GM19043 (cell line): ENCODE data around the gene LRP5.
"Not testable (repeated sequence)": the region's sequence is repeated elsewhere in the genome, so short reads cannot be mapped to it uniquely, and the experiment has no call there.

Experiments used
- ATAC-seq: cut with Tn5 transposase; IDR thresholded peaks from one replicate; pipeline ENCODE4 v1.9.1; 2021; ENCODE audit warnings: low read depth; ENCODE audit not compliant: unreplicated experiment

LRP5 gene

DNA sequence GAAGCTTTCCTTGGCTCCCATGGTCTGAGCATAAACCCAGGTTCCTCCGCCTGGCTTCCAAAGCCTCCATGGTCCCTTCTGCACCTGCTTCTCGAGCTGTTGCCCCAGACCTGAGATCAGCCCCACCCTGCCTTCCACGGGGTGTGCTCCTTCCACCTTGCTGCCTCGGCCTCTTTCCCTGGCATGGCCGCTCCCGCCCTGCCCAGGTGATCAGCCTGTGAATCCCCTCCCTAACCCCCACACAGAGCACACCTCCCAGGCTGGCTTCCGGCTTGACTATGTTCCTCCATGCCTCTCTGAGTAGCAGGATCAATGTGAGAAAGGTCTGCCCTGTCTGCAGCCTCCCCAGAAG lies 145.5 kb downstream of the LRP5 start:
- ATAC-seq = no peak

DNA sequence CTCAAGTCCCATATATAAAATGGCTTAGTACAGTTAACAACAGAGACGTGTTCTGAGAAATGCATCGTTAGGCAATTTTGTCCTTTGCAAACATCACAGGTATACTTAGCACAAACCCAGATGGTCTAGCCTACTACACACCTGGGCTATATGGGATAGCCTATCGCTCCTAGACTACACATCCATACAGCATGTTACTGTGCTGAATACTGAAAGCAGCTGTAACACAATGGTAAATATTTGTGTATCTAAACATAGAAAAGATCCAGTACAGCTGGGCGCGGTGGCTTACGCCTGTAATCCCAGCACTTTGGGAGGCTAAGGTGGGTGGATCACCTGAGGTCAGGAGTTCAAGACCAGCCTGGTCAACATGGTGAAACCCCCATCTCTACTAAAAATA lies 145.9 kb downstream of the LRP5 start:
- ATAC-seq = not testable (repeated sequence)

GRCh38 chr11:68459886-68460740 lies 147.7 kb downstream of the LRP5 start:
- ATAC-seq = peak; percentile 89

GRCh38 chr11:68460741-68461574 lies 148.6 kb downstream of the LRP5 start, which contains the start of gene PPP6R3:
TSS of gene PPP6R3 (plus strand) at chr11:68460752. CDS start at chr11:68537665, 76,913 bp downstream.
- peak; percentile 18 for ATAC-seq

DNA sequence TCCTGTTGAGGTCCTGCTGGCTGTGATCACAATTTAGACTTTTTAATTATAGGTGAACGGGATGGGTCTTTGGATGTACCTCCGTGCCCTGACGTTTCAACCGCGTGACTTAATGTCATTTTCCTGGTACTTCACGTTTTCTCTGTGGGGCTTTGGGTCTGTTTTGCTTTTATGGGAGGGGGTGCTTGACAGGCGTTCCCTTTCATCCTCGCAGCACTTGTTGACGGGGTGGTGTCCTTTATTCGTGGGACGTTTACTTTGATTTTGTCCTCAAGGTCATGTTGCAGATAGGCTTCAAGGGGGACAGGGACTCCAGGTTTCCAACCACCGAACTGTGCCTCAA lies 149.2 kb downstream of the LRP5 start:
- no peak for ATAC-seq

- no peak for ATAC-seq
Measured at GRCh38 chr11:68463714-68464113, 151.3 kb downstream of the LRP5 start.

GRCh38 chr11:68467201-68467834 lies 154.9 kb downstream of the LRP5 start:
- ATAC-seq = no peak

- no peak for ATAC-seq
Measured at GRCh38 chr11:68468217-68468828, 155.9 kb downstream of the LRP5 start.

DNA sequence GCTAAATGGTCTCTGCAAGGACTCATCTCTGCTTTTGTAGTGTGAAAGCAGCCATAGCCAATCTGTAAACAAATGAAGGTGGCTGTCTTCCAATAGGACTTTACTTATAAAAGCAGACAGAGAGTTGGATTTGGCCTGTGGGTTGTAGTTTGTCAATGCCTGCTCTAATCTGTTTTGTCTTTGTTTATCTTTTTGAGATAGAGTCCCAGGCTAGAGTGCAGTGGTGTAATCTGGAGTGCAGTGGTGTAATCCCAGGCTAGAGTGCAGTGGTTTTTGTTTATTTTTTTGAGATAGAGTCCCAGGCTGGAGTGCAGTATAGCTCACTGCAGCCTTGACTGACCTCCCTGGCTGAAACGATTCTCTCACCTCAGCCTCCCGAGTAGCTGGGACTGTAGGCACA lies 156.7 kb downstream of the LRP5 start:
- no peak for ATAC-seq

DNA sequence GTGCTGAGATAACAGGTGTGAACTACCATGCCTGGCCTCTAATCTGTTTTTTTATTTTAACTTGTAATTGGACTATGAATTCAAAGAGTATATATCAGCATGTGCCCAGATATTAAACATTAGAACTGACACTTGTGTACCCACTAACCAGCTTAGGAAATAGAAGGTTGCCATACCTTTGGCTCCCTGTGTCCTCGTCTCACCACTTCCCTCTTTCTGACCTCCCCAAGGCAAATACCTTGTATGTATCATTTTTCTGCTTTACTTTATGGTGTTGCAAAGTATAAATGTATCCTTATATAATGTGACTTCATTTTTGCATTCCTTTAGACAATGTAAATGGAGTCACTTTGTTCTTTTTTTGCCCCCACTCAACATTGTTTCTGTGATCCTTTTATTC lies 157.3 kb downstream of the LRP5 start:
- no peak for ATAC-seq

GRCh38 chr11:68470304-68470811 lies 158.0 kb downstream of the LRP5 start:
- no peak for ATAC-seq

- ATAC-seq = no peak
Measured at GRCh38 chr11:68471360-68472340, 159.3 kb downstream of the LRP5 start.

- ATAC-seq = no peak
Measured at GRCh38 chr11:68472778-68473177, 160.4 kb downstream of the LRP5 start.

DNA sequence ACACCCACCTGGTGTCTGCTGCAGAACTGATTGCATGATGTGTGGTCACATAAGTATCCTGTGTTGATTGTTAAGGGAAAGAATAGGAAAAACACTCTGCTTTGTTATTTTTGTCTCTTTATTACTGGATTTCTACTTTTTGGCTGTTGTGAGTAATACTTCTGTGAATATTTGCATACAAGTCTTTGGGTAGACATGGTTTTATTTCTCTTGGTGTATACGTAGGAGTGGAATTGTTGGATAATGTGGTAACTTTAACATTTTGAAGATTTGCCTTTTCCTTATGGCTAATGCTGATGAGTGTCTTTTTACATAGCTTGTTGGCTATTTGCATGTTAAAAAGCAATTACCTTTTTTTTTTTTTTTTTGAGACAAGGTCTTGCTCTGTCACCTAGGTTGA lies 161.3 kb downstream of the LRP5 start:
- no peak for ATAC-seq

DNA sequence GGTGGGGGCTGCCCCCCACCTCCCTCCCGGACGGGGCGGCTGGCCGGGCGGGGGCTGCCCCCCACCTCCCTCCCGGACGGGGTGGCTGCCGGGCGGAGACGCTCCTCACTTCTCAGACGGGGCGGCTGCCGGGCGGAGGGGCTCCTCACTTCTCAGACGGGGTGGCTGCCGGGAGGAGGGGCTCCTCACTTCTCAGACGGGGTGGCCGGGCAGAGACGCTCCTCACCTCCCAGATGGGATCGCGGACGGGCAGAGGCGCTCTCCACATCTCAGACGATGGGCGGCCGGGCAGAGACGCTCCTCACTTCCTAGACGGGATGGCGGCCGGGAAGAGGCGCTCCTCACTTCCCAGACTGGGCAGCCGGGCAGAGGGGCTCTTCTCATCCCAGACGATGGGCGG lies 163.2 kb downstream of the LRP5 start:
- not testable (repeated sequence) for ATAC-seq

GRCh38 chr11:68479390-68479789 lies 167.0 kb downstream of the LRP5 start:
- ATAC-seq = no peak

- no peak for ATAC-seq
Measured at GRCh38 chr11:68480193-68480592, 167.8 kb downstream of the LRP5 start.

DNA sequence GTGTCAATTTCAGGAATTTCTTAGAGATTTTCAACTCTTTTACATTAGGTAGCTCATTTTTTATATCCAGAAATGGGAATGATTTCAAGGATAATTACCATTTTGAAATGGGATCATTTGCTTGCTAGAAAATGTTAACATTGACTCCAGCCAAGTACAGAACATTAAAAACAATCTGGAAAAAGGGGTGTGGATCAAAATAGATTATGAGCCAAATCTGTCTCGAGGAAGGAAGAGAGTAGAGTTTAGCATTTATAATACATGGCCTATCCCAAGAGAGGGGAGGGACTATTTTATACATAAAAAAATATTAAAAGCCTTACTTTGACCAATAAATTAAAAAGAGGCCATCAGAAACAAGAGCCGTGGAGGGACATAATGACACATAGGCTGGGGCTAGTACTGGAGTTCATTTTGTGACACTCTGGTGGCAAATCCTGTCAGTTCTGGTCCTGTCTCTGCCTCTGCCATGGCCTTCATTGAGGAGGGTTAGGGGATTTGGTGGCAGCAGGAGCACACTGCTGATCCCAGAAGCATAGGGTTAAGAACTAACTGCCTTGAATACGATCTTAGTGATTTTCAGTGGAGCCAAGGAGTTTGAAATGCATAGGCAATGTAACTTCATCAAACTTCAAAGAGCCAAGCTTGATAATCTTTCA lies 168.6 kb downstream of the LRP5 start:
- ATAC-seq = no peak
